ENCODE measurements around the gene KLRF1.
A peak's percentile ranks its signal among the peaks of the same experiment; 100 is the strongest.

KLRF1 gene, protein sequence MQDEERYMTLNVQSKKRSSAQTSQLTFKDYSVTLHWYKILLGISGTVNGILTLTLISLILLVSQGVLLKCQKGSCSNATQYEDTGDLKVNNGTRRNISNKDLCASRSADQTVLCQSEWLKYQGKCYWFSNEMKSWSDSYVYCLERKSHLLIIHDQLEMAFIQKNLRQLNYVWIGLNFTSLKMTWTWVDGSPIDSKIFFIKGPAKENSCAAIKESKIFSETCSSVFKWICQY

GRCh38 chr12:9827209-9827888 is at the start of gene KLRF1:
Gene KLRF1, plus strand, starts transcription at chr12:9827481. Its CDS starts 64 bp downstream, at chr12:9827545.
- no peak for DNase-seq

GRCh38 chr12:9779209-9779608 is 48.1 kb upstream of the KLRF1 start:
- no peak for DNase-seq

- no peak for DNase-seq
Observed at GRCh38 chr12:9781360-9781759, 45.9 kb upstream of the KLRF1 start.

- DNase-seq, result no peak
Observed at GRCh38 chr12:9782547-9783382, 44.5 kb upstream of the KLRF1 start.

GRCh38 chr12:9784326-9784725 is 43.0 kb upstream of the KLRF1 start:
- DNase-seq, result no peak

- DNase-seq, result no peak
Observed at GRCh38 chr12:9784816-9785215, 42.5 kb upstream of the KLRF1 start.

DNA sequence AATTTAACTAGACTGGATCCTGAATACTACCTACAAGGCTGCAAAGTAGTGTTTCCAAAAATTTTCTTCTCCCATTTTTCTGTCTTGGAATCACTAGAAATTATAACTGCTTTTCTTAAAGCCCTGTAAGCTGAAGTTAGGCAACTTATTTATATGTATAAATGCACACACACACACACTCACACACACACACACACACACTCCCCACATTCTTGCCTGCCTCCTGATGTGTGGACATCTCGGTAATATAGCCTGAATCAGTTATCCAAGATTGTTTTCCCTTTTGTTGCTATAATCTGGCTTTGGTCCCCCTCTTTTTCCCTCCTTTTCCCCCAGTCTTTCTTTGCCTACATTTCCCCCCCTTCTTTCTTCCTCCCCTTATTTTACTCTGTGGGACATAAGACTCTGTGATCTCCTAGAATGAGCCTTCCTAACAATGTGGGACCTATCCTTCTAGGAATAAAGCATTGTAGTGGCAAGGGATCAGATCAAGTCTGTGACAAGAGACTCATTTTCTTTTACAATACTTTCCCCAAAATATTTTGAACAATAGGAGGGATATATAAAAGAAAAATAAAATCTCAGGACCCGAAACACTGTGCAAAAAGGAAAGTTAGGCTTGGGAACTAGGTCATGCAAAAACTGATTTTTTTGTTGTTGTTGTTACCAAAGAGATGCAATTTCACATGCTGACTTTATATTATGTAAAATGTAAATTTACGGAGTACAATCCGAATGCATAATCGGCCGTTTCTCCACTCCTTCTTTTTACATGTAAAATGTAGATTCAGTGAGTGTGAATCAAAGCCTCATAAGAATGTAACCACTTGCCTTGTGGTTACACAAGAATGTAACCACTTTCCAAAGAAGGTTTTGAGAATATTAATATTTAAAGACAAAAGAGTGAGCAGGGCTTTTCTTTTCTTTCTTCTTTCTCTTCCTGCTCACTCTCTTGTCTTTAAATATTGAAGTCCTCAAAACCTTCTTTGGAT is 40.3 kb upstream of the KLRF1 start:
- no peak for DNase-seq

- DNase-seq, result no peak
Observed at GRCh38 chr12:9792185-9792900, 34.9 kb upstream of the KLRF1 start.

- DNase-seq, result no peak
Observed at GRCh38 chr12:9792961-9793617, 34.2 kb upstream of the KLRF1 start.

GRCh38 chr12:9793779-9794395 is 33.4 kb upstream of the KLRF1 start:
- no peak for DNase-seq

GRCh38 chr12:9794484-9795093 is 32.7 kb upstream of the KLRF1 start:
- DNase-seq, result no peak

- DNase-seq, result no peak
Observed at GRCh38 chr12:9795945-9796344, 31.3 kb upstream of the KLRF1 start.

GRCh38 chr12:9796346-9796745 is 30.9 kb upstream of the KLRF1 start:
- no peak for DNase-seq

- DNase-seq, result no peak
Observed at GRCh38 chr12:9796971-9797370, 30.3 kb upstream of the KLRF1 start.

- peak; percentile 5 to 36 (median 11) for DNase-seq
Observed at GRCh38 chr12:9797722-9798619, 29.3 kb upstream of the KLRF1 start.

GRCh38 chr12:9799961-9800360 is 27.3 kb upstream of the KLRF1 start:
- no peak for DNase-seq

- DNase-seq, result no peak
Observed at GRCh38 chr12:9805883-9806282, 21.4 kb upstream of the KLRF1 start.

DNA sequence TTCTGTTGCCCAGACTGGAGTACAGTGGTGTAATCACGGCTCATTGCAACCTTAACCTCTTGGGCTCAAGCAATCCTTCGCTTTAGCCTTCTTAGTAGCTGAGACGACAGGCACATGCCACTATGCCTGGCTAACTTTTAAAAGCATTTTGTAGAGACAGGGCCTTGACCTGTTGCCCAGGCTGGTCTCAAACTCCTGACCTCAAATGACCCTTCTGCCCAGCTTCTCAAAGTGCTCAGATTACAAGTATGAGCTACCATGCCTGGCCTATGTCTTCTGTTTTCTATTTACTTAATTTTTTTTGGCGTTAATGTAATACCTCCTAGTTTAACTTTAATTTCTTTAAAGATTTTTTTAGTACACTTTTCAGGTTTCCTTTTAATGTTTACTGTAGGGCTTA is 20.6 kb upstream of the KLRF1 start:
- no peak for DNase-seq

- DNase-seq, result no peak
Observed at GRCh38 chr12:9808504-9808903, 18.8 kb upstream of the KLRF1 start.
